T-helper 1 cell (primary cell): Measurements from ENCODE around the gene FOXP2.
"Not testable (repeated sequence)": the region's sequence is repeated elsewhere in the genome, so short reads cannot be mapped to it uniquely, and the experiment has no call there.

Experiments used
- DNase-seq, 5 donors: peaks; one replicate each; pipeline ENCODE4 v3.0.0-alpha.2; 2012 to 2020

Gene FOXP2

DNA sequence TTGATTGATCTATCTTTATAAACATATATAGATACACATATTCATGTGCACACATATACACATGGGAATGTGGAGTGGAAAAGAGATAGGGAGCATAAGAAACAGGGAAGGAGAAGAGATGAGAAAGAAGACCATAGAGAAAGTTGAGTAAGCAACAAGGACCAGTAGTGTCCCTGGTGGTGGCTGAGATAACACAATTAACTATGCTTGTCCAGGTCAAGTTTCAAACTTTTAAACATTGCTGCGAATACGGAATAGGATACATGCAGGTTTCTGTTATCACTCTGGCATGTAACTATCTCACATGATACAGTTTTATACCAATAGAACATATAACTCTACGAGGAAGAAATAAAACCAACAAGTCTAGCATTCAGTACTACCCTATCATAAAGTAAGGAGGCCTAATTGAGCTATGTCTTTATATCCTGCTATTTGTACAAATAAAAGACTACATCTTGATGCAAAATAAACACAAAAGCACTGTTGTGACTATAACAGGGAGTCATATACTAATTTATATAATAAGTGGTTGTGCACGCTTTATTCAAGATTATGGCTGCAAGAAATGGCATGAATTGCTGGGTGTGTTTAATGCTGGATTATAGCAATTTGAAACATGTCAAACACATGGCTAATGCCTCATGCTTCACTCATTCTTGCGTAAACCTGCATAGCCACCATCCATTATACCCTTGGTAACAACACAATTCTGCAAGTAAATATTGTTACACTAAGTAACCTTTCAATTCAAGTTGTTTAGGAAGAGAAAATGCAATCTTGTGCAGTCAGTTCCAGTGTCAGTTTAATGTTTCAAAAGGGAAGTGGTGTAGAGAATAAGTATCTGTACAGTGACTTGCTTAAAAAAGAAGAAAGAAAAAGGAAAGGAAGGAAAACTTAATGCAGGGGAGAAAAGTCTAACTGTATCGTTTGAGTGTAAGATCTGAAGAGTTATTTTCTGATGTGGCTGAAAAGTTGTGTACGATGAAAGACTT is 8.2 kb downstream of the FOXP2 start:
- no peak for DNase-seq

DNA sequence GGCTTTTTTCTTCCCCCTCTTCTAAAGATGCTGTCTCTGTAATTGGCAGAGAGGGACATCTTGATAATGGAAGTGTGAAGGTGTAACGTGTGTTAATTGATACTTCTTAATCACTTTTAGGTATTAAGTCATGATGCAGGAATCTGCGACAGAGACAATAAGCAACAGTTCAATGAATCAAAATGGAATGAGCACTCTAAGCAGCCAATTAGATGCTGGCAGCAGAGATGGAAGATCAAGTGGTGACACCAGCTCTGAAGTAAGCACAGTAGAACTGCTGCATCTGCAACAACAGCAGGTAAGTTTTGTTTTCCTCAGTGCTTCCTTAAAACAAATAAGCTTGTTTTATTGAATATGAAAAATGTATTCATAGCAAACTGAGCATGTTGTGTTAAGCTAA is 11.8 kb downstream of the FOXP2 start:
- no peak for DNase-seq

DNA sequence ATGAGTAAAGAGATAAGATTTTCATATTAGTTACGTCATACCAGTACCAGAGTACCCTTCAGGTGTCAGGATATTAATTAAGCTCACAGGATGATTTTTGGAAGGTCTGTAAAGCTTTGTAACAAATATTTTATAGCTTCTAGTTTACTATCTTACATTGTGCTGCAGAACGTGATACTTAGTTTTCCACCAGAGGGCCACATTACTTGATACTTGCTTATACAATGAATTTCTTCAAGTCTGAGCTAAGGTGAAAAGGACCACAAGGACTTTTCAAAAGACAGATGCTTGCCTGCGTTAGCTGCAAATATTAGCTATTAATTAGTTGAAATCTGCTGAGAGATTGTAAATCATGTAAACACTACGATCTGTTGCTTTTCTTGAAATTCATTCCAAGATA is 12.2 kb downstream of the FOXP2 start:
- DNase-seq = no peak

DNA sequence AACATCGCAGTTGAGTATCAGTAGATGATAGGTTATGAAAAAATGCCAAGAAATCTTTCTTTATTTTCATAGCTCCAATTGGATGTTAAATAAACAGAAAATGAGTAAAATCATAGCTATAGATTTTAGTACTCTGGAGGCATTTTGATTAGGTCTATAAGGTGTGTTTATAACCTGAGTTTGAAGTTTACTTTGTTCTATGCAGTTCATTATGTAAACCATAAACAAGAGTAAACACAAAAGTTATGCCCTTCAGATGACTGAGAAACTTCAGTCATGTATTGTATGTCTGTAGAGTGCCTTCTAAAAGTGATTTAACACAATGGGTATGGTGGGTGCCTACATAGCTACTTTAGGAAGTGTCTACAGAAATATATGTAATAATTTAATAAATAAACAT is 13.6 kb downstream of the FOXP2 start:
- no peak for DNase-seq

DNA sequence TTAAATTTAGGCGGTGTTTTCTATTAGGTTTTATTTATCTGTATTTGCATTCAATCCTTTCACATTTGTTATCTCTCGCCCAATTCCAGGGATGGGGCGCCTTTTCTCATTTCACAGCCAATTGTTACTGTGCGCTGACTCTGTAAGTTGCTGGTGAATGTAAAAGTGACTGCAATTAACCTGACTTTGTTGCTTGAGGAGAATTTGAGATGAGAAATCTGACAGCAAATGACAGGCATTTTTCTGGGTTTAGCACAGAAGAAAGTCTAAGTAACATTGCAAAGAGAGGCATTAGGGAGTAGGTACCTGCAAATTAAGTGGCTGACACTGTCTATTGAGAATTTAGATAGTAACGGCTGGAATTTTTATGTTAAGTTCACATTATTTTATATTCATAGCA is 16.6 kb downstream of the FOXP2 start:
- DNase-seq = no peak

DNA sequence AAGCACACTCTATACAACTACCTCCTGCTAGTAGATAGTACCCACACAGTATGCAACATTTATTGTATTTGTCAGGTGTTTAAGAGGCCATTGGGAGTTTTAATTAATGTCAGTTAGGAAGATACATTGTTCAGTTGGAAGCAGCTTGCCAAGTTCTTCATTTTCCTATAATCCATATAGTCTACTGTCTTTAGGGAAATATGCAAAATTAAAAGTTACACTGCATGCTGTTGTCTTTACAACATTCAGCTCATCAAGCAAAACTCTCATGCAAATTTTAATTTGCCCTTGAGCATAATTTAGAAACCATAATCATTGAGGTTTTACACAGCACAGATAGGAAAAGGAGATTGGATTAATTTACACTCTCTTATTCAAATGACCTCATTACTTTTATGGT is 17.4 kb downstream of the FOXP2 start:
- no peak for DNase-seq

DNA sequence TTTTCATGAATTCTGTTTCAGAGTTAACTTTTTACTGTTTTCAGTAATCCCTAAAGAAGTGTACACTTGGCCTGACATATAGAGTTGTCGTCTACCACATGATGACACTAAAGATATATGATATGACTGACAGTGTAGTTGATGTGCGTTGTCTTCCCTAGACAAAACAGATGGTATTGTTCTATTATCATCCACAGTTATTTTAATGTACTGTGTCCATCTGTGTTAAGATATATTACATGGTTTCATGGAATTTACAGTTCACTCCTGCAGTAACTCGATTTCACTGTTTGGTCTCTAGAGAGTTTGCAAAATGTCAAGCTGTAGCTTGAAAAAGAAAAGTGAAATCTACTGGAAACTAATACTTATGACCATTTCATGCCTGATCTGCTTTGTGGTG is 18.1 kb downstream of the FOXP2 start:
- no peak for DNase-seq

DNA sequence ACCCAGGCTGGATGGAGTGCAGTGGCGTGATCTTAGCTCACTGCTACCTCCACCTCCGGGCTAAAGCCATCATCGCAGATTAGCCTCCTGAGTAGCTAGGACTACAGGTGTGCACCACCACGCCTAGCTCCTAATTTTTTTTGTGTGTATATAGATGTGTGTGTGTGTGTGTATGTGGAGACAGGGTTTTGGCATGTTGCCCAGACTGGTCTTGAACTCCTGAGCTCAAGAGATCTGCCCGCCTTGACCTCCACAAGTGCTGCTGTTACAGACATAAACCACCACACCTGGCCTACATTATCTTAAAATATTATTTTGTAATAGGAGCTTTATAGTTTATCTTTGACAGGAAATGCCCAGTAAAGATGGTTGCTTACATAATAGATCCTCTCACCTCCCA is 25.0 kb downstream of the FOXP2 start:
- DNase-seq = no peak

DNA sequence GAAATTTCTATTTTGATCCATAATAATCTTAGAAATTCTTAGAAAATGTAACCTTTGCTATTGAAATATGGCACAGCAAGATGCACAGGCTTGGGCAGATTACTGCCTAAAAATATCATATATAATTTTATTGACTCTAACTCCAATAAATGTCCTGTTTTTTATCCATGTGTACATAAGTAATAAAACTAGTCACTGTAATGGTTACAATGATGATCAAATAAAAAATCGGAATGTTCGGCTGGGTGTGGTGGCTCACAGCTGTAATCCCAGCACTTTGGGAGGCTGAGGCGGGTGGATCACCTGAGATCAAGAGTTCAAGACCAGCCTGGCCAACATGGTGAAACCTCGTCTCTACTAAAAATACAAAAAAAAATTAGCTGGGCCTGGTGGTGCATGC is 26.3 kb downstream of the FOXP2 start:
- not testable (repeated sequence) for DNase-seq

DNA sequence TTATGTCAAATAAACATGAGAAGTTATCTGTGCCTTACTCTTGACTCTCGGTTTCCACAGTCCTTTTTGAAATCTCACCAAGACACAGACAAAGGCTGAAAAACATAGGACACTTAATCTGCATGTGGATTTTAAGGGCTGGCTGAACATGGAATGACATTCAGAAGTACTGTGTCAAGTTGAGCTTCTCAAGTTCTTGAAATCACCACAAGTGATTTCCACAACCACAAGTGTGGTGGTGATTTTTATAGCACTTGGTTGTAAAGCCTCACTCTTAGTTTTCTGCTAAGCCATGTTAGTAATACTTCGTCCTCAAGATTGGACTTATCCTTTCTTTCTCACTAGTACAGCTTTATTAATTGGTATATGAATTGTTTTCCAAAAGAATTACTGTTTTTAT is 29.6 kb downstream of the FOXP2 start:
- no peak for DNase-seq

DNA sequence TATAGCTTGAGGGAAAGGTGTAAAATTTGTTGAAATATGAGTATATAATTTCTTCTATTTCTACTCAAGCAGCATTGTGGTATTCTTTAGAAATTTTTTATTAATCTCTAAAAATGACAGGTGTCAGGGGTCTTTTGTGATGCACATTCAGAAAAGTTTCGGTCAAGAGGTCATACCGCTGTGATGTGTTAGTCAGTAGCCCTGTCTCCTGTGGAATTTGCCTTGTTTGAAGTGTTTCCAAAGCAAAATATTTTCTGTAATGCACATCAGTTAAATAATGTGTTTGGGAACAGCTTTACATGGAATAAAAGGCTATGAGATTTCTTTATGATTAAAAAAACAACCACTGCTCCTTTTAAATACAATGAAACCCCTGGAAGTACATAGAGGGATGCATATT is 35.8 kb downstream of the FOXP2 start:
- no peak for DNase-seq

DNA sequence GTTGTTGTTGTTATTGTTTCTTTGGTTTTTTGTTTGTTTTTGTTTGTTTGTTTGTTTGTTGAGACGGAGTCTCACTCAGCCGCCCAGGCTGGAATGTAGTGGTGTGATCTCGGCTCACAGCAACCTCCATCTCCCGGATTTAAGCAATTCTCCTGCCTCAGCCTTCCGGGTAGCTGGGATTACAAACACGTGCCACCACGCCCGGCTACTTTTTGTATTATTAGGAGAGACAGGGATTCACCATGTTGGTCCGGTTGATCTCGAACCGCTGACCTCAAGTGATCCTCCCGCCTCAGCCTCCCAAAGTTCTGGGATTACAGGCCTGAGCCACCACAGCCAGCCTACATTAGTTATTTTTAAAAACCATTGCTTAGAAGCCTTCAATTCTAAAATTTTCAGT is 45.0 kb downstream of the FOXP2 start:
- DNase-seq = no peak

DNA sequence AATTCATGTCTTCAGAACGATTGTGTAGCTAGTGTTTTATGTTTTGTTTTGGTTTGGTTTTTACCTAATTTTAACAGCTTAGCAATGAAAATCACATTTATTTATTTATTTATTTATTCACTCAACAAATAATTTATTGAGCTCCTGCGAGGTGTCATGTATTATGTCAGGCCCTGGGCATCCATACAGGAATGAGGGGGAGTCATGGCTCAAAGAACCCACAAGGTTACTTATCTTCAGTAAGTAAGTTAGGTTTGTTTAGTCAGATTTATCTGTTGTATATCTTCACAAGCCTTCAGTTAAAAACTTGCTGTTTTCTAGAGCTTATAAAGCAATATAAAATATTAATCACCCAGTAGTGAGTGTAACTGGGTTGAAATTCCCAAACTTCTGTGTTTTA is 45.4 kb downstream of the FOXP2 start:
- no peak for DNase-seq

DNA sequence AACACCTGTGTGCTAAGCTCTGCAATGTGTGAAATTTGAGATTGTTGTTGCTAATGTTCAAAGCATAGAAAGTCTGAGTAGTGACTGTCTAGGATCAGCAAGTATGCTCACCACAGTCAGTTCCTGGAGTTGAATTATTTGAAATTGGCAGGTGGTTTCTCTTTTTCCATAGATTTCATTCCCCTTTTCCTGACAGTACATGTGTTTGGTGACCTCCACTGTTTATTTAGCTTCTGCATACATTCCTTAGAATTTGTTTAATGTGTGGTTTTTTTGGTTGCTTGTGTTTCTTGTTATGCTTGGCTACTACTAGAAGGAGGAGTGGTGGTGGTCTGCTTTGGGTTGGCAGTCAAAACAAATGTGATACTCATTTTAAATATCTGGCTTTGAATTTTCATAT is 52.3 kb downstream of the FOXP2 start:
- no peak for DNase-seq

DNA sequence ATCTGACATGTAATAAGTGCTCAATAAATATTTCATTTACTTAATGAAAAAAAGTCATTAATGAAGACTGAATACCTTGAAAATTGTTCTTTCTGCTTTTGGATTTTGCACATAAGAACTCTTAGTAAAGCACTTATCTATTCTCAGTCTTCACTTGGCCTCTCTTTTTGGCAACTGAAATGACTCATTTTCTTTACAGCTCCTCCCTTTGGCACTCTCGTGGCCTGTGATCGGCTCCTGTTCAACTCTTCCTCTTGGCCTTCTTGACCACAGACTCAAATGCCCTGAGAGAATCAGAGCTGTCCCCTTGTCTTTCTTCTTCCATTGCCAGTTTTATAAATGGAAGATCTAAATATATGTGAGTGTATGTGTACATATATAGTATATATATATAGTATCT is 54.2 kb downstream of the FOXP2 start:
- DNase-seq = no peak

DNA sequence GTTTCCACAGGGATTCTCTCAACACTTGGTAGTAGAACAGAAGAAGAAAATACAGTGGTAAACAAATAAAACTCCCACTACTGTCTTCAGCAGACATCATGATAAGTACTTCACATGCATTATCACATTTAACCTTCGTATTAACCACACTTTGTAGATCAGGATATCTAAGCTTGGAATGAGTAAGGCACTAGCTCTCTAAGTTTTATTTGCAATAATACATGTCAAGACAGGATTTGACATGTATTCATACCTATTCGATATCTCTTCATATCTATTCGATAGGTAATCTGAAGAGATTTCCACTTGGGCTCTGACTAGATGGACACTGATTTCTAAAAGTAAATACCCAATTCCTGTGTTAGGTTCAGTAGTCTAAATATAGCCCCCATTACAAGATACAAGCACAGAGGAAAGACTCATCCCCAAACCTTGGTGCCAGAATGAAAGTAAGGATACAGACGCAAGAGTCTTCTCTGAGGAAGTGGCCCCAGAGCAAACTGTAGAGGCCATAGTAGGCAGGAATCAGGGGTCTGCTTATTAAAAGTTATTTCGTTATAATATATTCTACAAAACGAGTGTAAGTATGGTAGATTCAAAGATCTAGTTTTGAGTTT is 58.4 kb downstream of the FOXP2 start:
- no peak for DNase-seq

DNA sequence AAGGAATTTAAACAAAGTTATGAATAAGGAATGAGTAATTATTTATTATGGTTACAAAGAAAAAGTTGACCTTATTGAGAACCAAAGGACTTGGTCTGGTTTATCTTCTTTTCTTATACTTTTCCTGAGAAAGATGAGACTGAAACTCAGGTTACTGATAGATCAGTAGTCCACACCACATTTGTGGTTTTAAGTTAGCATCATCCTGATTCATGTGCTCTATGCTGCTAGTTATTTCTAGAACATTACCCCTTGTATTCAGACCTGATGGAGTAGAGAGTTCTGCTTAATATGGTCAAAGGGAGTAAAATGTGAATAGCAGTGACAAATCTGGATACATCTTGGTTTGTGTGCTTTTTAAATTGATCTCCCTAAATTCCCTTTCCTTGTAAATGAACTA is 63.8 kb downstream of the FOXP2 start:
- DNase-seq = no peak

DNA sequence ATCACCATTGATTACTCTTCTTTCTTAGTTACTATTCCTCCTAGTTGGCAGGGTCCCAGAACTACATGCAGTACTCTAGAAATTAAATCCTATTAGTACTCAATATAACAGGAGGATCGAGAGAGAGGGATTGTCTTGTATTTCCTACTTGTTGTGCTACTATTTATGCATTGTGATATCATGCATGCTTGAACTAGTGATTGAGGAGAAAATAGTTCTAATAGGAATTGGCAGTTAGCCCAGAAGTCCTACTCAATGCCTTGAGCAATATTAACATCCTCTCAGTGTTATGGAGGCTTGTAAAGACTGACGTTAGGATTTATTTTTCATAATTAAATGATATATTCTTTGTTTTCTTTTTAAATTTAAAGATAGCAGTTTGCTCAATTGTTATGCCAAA is 67.4 kb downstream of the FOXP2 start:
- DNase-seq = no peak

DNA sequence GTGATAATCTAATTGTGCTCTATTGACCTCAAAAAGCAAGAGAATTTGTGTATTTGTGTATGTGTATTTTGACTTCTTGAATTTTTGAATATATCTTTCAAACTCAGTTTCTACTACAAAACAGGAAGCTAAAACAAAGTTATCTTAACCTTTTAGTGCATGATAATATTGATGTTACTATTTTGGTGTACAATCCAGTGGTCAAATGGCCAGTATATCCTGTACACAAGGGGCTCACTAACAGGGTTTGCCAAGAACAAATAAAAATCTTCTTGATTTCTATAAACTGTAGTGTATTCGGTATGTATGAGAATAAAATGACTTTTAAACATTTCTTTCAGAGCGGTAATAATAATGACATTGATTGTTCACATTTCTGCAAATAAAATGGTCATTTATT is 69.6 kb downstream of the FOXP2 start:
- DNase-seq = no peak

DNA sequence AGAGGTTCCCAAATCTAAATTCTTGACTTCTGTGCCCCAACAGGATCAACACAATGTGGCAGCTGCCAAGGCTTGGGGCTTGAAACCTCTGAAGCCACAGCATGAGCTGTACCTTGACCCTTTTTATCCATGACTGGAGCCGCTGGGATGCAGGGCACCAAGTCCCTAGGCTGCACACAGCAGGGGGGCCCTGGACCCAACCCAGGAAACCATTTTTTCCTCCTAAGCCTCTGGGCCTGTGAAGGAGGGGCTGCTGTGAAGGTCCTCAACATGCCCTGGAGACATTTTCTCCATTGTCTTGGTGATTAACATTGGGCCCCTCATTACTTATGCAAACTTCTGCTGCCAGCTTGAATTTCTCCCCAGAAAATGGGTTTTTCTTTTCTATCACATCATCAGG is 72.6 kb downstream of the FOXP2 start:
- no peak for DNase-seq

DNA sequence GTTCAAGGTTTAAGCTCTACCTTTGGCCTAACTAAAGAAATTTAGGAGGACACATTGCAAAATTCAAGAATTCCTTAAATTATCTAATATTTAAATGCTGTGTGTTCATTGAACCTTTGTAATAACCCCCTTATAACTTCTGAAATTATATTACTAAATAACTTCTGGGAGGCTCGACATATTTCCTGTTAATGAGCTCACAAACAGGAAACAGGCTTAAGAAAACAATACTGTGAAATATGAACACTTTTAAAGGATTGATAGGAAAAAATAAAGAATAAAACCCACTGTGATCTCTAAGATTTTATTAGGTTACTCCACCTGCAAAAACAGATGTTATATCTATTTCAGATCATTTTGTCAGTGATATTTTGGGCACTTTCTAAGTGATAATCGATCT is 74.1 kb downstream of the FOXP2 start:
- no peak for DNase-seq

DNA sequence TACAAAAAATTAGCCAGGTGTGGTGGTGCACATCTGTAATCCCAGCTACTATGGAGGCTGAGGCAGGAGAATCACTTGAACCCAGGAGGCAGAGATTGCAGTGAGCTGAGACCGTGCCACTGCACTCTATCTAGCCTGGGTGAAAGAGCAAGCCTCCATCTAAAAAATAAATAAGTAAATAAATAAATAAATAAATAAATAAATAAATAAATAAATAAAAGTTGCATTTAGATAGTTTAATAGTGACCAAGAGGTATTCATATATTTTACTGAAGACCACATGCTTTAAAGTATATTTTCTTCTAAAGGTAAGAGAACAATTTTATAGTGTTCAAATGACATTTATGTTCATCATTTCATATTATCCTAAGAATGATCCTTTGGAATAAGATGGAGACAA is 82.9 kb downstream of the FOXP2 start:
- not testable (repeated sequence) for DNase-seq

DNA sequence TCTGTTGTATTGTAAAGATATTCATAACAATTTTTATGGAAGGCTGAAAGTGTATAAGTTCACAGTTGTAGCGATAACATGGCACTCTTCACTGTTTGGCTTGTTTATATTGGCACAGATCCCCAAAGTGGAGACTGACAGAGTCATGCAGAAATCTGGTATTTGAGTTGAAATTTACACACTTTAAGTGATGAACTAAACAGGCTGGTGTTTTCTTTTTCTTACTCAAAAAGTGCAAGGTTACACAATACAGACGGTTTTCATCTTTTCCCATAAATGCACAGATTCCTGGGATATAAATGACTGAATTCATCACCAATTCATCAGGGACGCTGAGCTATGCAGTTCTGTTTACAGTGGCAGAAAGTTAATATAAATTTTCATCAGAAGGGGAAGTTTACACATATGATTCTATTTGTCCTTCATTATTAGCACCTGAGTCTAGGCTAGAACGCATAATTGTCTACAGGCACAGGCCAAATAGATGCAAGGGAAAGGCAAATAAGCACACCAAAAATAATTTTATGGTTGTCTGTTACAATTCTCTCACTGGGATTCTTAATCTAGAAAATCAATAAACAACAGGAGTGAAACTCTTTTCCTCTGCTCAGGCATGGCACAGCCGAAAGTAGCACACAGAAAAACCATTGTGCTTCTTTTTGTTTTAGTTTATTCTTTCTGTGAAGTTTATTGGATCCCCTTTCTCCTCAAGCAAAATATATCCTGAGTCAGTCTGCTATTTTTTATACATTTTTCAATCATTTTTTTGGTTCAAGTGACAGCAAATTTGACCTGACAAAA is 88.0 kb downstream of the FOXP2 start:
- no peak for DNase-seq

DNA sequence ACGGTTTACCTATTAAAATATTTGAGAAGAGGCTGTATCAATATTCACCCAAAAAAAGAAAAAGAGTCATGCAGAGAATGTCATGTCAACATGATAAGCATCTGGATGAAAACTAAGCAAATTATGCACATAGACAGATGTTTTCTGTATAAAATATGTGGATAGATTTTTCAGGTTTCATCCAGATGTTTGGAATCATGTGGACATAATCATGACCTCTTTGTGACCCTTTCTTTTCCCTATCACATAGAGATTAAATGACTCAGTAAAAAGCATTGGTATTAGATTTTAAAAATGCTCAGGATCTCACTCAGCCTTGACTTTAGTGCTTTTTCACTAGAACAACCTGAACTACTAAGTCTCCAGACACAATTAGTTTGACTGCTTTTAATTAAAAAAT is 90.0 kb downstream of the FOXP2 start:
- DNase-seq = no peak
